Tibial artery (tissue), 4 donors: Measurements from ENCODE around the gene CCS.

Experiments
- DNase-seq, 2 donors: peaks; one replicate each; pipeline ENCODE4 v3.0.0-alpha.2; 2019
- H3K27ac ChIP-seq, 2 donors: fragments of 200-600 bp; sonication (generic) in 1 of 2; 1 replicate in 1 of 2; 2 replicates in 1 of 2; pipeline ENCODE4 v1.5.1; 2018 to 2019; ENCODE audit warnings: mild to moderate bottlenecking in 1 of 2
- H3K27me3 ChIP-seq, 2 donors: fragments of 200-600 bp; sonication (generic) in 1 of 2; one replicate each; pipeline versions ENCODE4 v1.5.1 to v1.6.0; 2016 to 2019
- H3K36me3 ChIP-seq, 3 donors: fragments of 200-600 bp; sonication (generic) in 2 of 3; one replicate each; pipeline ENCODE4 v1.5.1; 2016 to 2019; ENCODE audit warnings: mild to moderate bottlenecking in 2 of 3
- H3K4me1 ChIP-seq, 4 donors: fragments of 200-600 bp; sonication (generic) in 2 of 4; 1 replicate in 3 of 4; 2 replicates in 1 of 4; pipeline ENCODE4 v1.5.1; 2016 to 2019
- H3K4me3 ChIP-seq, 2 donors: fragments of 200-600 bp; sonication (generic) in 1 of 2; 1 replicate in 1 of 2; 2 replicates in 1 of 2; pipeline ENCODE4 v1.5.1; 2018 to 2019; ENCODE audit warnings: mild to moderate bottlenecking in 2 of 2
- H3K9me3 ChIP-seq, 3 donors: fragments of 200-600 bp; sonication (generic) in 1 of 3; one replicate each; pipeline ENCODE4 v1.5.1; 2016 to 2019
- intact Hi-C: fragments of 100-400 bp; cut with DNase I; formaldehyde crosslinking; loops from one replicate; pipeline ENCODE4 v1.15.0; 2023; ENCODE audit warnings: low total_unique reads
- TF ChIP-seq, protein P1 (sequence below), 2 experiments: fragments of 200-600 bp in 1 of 2; fragments of 450-650 bp in 1 of 2; IDR thresholded peaks; one replicate each; pipeline ENCODE4 v1.5.1; 2017 to 2019; ENCODE audit warnings: antibody characterized with exemption in 2 of 2, mild to moderate bottlenecking in 1 of 2, moderate library complexity in 1 of 2

CCS gene

GRCh38 chr11:66589996-66590675, 2.8 kb upstream of the CCS start:
- DNase-seq, result no peak
- no peaks in the 10 kb centered on the region for H3K27me3 ChIP-seq
- intact Hi-C loops, result no loop called here

GRCh38 chr11:66591175-66591574, 1.8 kb upstream of the CCS start:
- Histone ChIP-seq H3K27me3 (no peaks in the 10 kb centered on the region), H3K9me3 (no peaks in the 10 kb centered on the region), H3K27ac (no peak overlapping the region), H3K4me1 (peaks cover 0 to 33% (median 20%) of the 10 kb centered on the region in 4 donors), H3K4me3 (no peak overlapping the region), H3K36me3 (no peaks in the 10 kb centered on the region)
- no peak for DNase-seq
- TF ChIP-seq, protein P1, sequence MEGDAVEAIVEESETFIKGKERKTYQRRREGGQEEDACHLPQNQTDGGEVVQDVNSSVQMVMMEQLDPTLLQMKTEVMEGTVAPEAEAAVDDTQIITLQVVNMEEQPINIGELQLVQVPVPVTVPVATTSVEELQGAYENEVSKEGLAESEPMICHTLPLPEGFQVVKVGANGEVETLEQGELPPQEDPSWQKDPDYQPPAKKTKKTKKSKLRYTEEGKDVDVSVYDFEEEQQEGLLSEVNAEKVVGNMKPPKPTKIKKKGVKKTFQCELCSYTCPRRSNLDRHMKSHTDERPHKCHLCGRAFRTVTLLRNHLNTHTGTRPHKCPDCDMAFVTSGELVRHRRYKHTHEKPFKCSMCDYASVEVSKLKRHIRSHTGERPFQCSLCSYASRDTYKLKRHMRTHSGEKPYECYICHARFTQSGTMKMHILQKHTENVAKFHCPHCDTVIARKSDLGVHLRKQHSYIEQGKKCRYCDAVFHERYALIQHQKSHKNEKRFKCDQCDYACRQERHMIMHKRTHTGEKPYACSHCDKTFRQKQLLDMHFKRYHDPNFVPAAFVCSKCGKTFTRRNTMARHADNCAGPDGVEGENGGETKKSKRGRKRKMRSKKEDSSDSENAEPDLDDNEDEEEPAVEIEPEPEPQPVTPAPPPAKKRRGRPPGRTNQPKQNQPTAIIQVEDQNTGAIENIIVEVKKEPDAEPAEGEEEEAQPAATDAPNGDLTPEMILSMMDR (IDR thresholded peaks at IDR 0.05), result no peak
- intact Hi-C loops, result no loop called here

More at GRCh38 chr11:66589996-66590675, 2.8 kb upstream of the CCS start:
- no peaks in the 10 kb centered on the region for H3K36me3 ChIP-seq
- TF ChIP-seq, protein P1 (IDR thresholded peaks at IDR 0.05), result no peak
- no peak overlapping the region for H3K27ac ChIP-seq
- peaks cover 0 to 28% (median 17%) of the 10 kb centered on the region in 4 donors for H3K4me1 ChIP-seq
- H3K9me3 ChIP-seq, result no peaks in the 10 kb centered on the region
- H3K4me3 ChIP-seq, result no peak overlapping the region

DNA sequence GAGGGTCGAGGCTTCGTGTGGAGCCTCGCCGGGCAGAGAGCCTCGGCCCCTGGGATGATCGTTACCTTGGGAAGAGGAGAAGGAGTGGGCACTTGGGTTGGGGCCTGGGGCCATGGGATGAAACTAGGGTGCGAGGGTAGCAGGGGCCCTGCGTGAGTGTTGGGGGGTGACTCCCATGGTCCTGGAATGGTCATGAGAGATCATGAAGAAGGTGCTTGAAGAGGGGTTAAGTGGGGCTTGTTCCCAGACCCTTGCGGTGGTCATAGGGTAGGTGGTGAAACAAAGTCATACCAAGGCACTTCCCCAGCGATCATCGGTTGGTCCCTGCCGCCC, 284 bp downstream of the CCS start:
- TF ChIP-seq, protein P1 (IDR thresholded peaks at IDR 0.05), result no peak
- Histone ChIP-seq H3K4me3 (peak overlapping the region; percentile 68 to 72), H3K9me3 (no peaks in the 10 kb centered on the region), H3K36me3 (peaks cover 0 to 3% (median 0%) of the 10 kb centered on the region in 3 donors), H3K27ac (peak overlapping the region; percentile 81 to 90), H3K27me3 (no peaks in the 10 kb centered on the region), H3K4me1 (peaks cover 0 to 33% (median 20%) of the 10 kb centered on the region in 4 donors)
- no peak for DNase-seq
- intact Hi-C loops, result no loop called here

GRCh38 chr11:66593650-66594049, 665 bp downstream of the CCS start:
- Histone ChIP-seq H3K27ac (peak overlapping the region; percentile 81 to 90), H3K27me3 (no peaks in the 10 kb centered on the region), H3K36me3 (peaks cover 0 to 3% (median 0%) of the 10 kb centered on the region in 3 donors), H3K9me3 (no peaks in the 10 kb centered on the region), H3K4me1 (peaks cover 0 to 33% (median 20%) of the 10 kb centered on the region in 4 donors), H3K4me3 (peak overlapping the region; percentile 68 to 72)
- DNase-seq, result no peak
- intact Hi-C loops, result no loop called here
- TF ChIP-seq, protein P1 (IDR thresholded peaks at IDR 0.05), result no peak

- Histone ChIP-seq H3K36me3 (peaks cover 0 to 18% (median 10%) of the 10 kb centered on the region in 3 donors), H3K27me3 (no peaks in the 10 kb centered on the region), H3K27ac (peak overlapping the region in 1 of 2 donors; percentile 31), H3K4me1 (peaks cover 0 to 33% (median 20%) of the 10 kb centered on the region in 4 donors), H3K4me3 (no peak overlapping the region), H3K9me3 (no peaks in the 10 kb centered on the region)
- DNase-seq, result no peak
- intact Hi-C loops, result no loop called here
- TF ChIP-seq, protein P1 (IDR thresholded peaks at IDR 0.05), result no peak
Measured at GRCh38 chr11:66595245-66595904, 2.4 kb downstream of the CCS start.
